ENCODE results near the gene HELZ. TPM values are rescaled to one million over a fixed set of nuclear protein-coding genes. Genes with fewer than 3 reads are reported as not detected.
"Not testable (repeated sequence)": the region's sequence is repeated elsewhere in the genome, so short reads cannot be mapped to it uniquely, and the experiment has no call there.

The HELZ gene
- total RNA-seq, 1 donor from 2014 or later, result 27.6 TPM

DNA sequence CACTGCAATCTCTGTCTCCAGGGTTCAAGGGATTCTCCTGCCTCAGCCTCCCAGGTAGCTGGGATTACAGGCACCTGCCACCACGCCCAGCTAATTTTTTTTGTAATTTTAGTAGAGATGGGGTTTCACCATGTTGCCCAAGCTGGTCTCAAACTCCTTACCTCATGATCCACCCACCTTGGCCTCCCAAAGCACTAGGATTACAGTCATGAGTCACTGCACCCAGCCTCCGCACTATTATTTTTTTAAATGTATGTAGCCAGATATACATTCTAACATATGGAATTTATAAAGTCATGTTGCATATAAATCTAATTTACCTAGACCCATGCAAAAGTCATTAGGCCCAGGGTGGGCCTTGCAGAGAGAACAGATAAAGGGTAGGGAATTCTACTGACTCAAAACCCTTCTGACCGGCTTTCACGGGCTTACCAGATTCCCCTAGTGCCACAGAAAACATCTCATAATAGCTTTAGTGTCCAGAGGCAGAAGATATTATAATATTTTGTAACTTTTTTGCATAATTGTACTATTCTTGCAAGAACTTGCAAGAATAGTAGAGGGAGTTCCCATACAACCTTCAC is 20.5 kb upstream of the HELZ start:
- no peak for DNase-seq (ENCODE audit: low read depth in 2 of 2)

GRCh38 chr17:67262435-67263117 is 17.6 kb upstream of the HELZ start:
- no peak for DNase-seq (ENCODE audit: low read depth in 2 of 2)

- DNase-seq (ENCODE audit: low read depth in 2 of 2), result peak in 1 of 2 donors; percentile 10
Measured at GRCh38 chr17:67260170-67260987, 15.4 kb upstream of the HELZ start.

- no peak for DNase-seq (ENCODE audit: low read depth in 2 of 2)
Measured at GRCh38 chr17:67258821-67259468, 13.9 kb upstream of the HELZ start.

DNA sequence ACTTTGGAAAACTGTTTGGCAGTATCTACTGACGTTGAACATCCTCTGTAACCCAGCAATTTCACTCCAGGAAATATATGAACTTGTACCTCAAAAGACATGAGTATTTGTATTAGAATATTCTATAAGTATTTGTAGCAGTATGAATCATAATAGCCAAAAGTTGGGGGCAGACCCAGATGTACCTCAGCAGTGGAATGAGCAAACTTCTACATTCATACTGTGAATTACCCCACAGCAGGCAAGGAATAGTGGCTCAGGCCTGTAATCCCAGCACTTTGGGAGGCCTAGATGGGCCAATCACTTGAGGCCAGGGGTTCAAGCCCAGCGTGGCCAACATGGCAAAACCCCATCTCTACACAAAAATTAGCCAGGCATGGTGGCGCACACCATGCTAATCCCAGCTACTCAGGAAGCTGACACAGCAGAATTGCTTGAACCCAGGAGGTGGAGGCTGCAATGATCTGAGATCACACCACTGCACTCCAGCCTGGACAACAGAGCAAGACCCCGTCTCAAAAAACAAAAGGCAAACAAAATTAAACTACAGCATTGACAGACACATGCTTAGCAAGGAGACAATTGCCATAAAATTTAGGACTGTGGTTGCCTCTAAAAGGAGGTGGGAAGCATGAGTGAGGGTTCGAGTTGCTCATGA is 11.2 kb upstream of the HELZ start:
- no peak for DNase-seq (ENCODE audit: low read depth in 2 of 2)

DNA sequence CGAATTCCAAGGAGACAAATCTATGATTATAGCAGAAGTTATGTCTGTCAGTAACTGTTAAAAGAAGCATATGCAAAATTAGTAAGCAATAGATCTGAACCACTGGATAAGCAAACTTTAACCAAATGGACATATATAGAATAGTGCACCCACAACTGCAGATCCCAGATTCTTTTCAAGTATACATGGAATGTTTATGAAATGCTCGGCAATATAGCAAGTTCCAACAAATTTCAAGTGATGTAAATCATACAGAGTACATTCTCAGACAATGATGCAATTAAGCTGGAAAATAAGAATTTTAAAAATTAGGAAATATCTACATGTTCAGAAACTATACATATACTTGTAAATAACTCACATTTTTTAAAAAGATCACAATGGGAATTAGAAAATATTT is 8.4 kb upstream of the HELZ start:
- no peak for DNase-seq (ENCODE audit: low read depth in 2 of 2)

DNA sequence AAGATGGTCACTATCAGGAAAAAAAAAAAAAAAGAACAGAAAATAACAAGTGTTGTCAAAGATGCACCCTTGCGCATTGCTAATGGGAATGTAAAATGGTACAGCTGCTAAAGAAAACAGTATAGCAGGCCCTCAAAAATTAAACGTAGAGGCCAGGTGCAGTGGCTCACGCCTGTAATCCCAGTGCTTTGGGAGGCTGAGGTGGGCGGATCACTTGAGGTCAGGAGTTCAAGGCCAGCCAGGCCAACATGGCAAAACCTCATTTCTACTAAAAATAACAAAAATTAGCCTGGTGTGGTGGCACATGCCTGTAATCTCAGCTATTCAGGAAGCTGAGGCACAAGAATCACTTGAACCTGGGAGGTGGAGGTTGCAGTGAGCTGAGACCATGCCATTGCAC is 6.6 kb upstream of the HELZ start:
- not testable (repeated sequence) for DNase-seq (ENCODE audit: low read depth in 2 of 2)

GRCh38 chr17:67248291-67248690 is 3.3 kb upstream of the HELZ start:
- DNase-seq (ENCODE audit: low read depth in 2 of 2), result no peak

DNA sequence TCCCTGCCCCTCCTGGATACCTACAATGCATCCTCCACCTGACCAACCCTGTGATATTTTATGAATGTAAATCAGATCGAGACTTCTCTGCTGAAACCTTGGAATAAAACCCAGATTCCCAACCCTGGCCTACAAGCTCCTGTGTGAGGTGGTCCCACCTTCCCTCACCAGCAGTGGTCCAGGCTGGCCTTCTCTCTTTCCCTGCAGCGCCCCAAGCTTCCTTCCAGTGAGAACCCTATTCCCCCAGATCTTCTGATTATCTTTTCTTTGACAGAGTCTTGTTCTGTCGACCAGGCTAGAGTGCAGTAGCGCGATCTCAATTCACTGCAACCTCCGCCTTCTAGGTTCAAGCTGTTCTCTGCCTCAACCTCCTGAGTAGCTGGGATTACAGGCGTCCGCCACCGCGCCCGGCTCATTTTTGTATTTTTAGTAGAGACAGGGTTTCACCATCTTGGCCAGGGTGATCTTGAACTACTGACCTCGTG is 2.5 kb upstream of the HELZ start:
- no peak for DNase-seq (ENCODE audit: low read depth in 2 of 2)

GRCh38 chr17:67246653-67247415 is 1.8 kb upstream of the HELZ start:
- DNase-seq (ENCODE audit: low read depth in 2 of 2), result peak in 1 of 2 donors; percentile 40

GRCh38 chr17:67246403-67246652 is 1.3 kb upstream of the HELZ start:
- no peak for DNase-seq (ENCODE audit: low read depth in 2 of 2)

GRCh38 chr17:67245694-67246402 is 852 bp upstream of the HELZ start:
- peak in 1 of 2 donors; percentile 30 for DNase-seq (ENCODE audit: low read depth in 2 of 2)

- DNase-seq (ENCODE audit: low read depth in 2 of 2), result peak in 1 of 2 donors; percentile 16
Measured at GRCh38 chr17:67244431-67245072, 444 bp downstream of the HELZ start.

DNA sequence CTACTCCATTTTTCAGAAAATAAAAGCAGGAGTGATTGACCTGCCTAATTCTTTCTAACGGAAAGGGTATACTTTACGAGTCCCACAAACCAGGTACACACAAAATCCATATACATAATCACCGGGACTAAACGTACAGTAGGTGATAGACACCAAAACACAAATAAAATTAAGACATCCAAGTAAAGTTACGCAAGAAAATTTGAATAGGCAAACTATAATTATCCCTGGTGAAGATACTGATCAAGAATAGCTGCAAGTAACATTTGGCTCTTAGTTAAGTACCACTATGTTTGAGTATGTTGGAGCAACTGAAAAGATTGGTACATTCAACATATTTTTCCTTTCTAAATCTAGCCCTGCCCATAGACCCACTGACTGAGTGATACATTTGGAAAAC is 1.7 kb downstream of the HELZ start:
- DNase-seq (ENCODE audit: low read depth in 2 of 2), result no peak

- DNase-seq (ENCODE audit: low read depth in 2 of 2), result no peak
Measured at GRCh38 chr17:67241719-67242341, 3.2 kb downstream of the HELZ start.

DNA sequence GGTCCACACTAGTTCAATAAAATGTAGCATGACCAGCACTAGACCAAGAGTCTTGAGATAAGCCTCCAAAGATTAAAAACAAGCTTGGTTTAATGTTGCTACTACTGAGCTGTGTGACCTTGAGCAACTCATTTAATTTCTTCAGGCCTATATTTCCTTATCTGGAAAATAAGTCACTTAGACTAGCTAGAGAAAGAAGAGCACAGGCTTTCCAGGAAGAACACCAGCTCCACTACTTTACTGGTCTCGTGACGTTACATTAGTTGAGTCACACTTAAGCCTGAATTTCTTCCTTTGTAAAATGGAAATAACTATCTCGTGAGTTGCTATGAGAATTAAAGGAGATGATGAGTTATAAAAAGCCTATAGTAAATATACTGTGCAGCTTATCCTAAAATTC is 5.4 kb downstream of the HELZ start:
- DNase-seq (ENCODE audit: low read depth in 2 of 2), result peak in 1 of 2 donors; percentile 44

- DNase-seq (ENCODE audit: low read depth in 2 of 2), result no peak
Measured at GRCh38 chr17:67238991-67239390, 6.0 kb downstream of the HELZ start.

DNA sequence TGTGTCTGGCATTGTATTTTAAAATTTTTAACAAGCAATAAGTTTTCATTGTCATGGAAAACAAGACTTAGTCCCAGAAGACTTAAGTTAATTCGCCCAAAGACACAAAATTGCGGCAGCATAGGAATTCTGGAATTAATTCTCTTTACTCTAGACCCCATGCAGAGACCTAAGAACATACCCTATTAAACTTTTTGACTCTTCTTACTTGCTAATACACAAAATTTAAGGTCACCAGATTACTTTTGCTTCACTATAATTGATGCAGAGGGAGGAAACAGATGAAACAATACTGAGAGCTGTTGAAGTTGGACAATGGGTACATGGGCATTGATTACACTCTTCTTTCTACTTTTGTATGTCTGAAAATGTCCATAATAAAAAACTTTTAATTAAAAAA is 12.6 kb downstream of the HELZ start:
- DNase-seq (ENCODE audit: low read depth in 2 of 2), result no peak
